Renal cortical epithelial cell (primary cell): ENCODE measurements around the gene CLBA1. TPM values are rescaled to one million over a fixed set of nuclear protein-coding genes. Genes with fewer than 3 reads are reported as not detected.
A peak's percentile ranks its signal among the peaks of the same experiment; 100 is the strongest.
"Not testable (repeated sequence)": the region's sequence is repeated elsewhere in the genome, so short reads cannot be mapped to it uniquely, and the experiment has no call there.

Experiments
- DNase-seq: peaks from one replicate; pipeline ENCODE4 v3.0.0-alpha.2; 2011; ENCODE audit warnings: low read depth
- total RNA-seq: library from RNA; depleted of rRNA; stranded (reverse); fragments of >200 nt; gene quantifications from 2 replicates; pipeline ENCODE4 v1.2.3, GENCODE V29; 2014

Gene CLBA1
- total RNA-seq = 8.7 and 17.8 TPM in 2 replicates

DNA sequence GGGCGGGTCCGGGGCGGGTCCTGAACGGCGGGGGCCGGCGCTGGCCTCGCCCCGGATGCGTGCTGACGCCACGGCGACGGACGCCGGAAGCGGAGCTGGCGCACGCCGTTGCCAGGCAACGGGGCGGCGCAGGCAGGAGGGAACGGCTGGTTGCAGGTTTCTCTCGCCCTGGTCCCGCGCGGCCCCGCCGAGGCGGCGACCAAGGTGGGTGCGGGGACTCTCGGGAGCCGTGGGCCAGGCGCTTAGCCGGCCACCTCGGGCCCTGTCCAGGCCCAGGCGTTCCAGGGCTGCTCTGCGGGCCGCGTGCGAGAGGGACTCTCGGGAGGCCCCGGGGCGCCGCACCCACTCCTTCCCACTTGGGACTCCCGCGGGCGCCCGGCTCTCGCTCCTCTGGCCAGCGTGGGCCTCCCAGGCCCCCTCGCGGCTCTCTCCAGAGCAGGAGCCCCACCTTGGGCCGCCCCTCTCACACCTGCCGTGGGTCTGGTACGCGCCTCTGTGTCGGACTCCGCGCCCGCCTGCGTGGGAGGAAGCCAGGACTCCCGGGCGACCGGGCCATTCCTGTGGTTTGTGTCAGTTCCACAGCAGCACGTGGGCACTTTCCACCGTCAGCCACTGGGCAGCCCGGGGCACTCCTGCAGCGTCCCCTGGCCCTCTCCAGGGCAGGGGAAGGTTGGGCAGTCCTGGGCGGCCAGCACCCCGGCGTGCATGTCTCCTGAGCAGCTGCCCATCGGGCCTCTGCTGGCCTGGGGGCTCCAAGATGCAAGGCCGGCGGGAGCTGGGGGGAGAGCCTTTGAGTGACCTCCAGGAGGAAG lies at the start of gene CLBA1:
Gene CLBA1, plus strand, starts transcription at position 114 of the 812 bp plus-strand sequence. Its CDS starts 644 bp downstream, at position 758.
- peak; percentile 69 for DNase-seq

DNA sequence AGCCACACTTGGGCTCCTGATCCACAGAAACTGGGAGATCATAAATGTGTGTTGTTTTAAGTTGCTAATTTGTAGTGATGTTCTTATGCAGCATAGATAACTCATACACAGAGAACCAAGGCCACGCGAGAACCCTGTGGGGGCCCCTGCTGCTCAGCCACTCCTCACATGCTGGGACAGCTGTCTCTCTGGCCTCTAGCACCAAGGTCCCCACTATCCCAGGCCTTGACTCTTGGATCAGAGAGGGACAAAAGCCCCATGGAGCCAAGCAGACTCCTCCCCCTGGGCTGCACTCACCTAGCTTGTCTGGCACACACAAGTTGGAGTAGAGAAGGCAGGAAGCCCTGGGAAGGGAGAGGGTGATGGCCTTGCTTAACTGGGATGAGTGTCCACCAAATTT lies 49.6 kb upstream of the CLBA1 start:
- DNase-seq = no peak

DNA sequence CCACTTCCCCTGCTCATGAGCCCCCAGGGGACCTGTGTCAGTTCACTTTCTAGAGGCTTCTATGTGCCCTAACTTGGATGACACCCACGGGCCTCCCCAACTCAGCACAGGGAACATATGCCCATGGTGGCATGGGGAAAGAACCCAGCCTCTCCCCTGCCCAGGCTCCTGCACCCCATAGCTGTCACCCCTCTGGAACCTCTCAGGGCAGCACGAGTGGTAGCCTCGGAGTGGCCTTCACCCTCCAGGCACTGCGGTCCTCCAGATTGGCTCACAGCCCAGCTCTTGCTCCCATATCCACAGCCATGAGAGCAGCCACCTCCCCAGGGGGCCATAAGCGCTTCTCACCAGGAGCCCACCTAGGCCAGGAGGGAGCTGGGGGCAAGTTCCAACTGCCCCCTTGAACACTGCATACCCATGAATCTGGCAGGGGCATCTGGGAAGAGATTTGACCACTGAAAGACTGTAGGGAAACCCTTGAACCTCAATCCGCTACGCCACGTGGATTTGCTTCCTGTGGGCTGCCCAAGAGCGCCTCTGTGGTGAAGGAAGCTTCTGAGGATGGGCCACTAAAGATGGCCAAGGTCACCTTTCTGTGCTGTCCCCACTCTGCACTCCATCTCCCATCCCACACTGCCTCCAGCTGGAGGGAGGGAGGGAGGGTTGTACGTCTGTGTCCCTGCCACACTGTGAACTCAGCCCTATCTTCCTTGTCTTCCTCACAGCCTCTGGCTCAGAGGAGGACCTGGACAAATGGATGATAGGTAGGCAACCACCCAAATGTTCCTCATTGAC lies 49.0 kb upstream of the CLBA1 start:
- DNase-seq = no peak

DNA sequence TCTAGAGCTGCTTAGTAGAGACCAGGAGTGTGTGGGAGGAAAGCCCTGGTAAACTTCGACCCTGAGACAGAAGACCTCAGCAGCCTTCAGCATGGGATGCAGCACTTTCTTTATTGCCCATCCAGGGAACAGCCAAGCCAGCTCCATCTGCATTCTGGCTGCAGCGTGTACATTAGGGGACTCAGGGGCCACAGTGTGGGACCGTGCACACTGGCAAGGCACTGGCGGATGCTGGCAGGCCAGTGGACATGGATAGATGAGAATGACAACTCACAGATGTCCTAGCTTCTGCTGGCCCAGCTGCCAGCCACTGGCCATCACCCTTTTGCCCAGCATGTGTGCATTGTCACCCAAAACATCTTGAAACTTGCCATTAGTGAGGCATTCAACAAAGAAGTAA lies 48.4 kb upstream of the CLBA1 start:
- no peak for DNase-seq

DNA sequence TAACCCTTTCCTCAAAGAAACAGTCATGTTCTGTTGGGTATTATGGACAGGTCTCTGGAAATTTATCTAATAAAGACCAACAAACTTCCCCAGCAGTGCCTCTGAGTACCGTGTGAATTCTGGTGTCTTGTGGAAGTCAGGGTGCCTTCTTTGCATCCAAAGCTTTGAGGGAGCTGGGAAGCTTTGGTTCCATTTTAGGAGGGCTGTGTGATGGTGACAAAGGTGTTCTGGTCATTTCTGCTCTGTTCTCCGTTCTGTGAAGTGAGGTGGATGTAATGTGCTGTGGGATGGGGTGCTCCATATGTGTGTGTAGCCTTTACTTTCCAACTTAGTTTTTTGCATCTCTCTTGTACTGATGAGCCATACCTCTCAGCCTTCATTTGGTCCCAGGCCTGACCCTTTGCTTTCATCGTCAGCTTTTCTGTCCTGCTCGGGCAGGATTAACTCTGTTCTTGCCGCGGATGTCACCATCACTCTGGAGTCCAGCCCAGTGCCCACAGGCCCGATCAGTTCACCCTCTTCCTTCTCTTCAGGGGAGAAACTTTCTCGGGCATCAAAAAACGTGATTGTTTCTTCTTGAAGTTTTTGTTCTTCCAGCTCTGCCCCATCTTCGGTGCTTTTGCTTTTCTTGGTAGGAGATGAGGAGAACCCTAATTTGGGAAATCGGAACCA lies 47.8 kb upstream of the CLBA1 start:
- DNase-seq = no peak

DNA sequence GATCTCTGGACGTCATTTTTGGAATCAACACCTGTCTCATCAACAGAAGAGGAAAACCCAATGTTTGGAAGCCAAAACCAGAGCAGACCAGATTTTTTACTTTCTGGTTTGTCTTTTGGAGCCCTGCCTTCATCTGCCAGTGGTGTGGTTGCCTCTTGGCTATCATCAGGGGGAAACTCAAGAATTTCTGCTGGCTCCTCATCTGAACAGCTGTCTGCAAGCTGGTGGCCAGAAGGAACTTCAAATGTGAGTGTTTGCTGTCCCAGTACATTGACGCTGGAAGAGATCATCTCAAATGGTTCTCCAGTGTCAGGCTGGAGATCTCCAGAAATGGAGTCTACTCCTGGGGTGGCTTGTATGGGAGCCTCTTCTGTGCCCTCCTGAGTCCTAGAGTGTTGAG lies 47.2 kb upstream of the CLBA1 start:
- DNase-seq = no peak

DNA sequence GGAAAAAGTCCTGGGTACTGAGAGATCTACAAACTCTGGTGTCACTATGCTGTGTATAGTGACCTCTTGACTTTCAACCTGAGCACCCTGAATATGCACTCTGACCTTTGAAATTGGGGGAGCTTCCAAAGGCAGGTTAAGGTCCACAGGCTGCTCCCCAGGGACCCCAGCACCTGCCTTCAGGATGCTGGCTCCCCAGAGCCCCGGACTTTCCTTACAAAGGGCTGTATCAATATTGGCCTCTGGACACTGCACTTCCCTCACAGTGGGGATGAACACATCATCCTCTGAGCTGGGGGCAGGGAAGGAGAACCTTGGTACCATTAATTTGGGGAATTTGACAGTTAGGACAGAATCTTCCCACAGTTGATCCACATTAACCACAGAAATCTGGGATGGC lies 46.6 kb upstream of the CLBA1 start:
- DNase-seq = no peak

DNA sequence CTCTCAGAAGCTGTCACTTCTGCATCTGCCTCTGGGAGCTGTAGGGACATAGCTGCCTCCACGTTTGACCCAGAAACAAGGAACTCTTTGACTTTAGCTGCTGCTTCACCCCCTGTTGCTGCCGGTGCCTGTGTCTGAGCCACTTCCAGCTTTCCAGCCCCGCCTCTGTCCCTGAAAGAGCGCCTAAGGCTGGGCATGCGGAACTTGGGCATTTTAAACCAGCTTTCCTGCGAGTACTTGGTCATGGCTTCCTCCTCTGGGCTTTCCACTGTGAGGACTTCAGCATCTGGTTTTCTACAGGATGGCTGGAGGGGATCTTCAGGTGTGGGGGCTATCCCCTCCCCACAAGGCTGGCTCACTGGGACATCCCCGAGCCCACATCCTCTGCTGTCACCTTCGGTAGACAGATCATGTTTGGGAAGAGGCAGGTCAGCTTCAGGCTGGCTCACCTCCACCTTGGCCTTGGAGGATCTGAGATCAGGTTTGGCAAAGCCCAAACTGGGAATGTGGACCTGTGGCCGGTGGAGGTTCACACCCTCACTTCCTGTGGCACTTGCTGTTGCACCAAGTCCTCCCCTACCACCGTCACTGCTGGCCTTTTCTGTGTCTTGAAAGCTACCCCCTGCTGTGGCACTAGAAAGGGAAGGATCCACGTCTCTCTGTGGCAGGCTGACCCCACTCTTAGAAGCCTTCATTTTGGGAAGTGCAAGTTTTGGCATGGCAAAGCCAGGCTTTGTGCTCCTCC lies 45.8 kb upstream of the CLBA1 start:
- DNase-seq = no peak

DNA sequence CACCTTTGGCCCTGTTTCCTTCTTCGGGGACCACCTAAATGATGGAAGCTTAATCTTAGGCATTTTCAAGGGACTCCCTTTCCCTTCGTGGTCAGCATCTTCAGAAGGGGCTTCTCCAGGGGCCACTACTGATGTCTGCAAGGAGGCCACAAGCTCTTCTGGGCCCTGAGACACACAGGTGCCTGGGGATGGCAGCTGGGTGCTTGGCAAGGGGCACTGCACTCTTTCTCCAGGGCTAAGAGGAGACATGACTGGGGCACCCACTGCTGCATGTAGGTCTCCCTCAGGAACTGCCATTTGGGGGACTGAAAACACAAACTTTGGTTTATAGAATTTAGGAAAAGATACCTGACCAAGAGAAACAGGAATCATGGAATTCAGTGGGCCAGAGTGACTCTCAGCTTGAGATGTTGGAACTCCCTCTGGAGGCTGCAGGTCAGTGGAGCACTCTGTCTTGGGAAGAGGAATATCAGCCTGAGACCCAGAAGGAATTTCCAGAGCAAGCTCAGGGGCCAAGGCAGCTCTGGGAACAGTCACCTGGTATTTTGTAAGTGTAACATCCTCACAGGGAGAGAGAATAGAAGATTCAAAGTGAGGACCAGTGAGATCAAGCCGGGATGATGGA lies 45.0 kb upstream of the CLBA1 start:
- no peak for DNase-seq

DNA sequence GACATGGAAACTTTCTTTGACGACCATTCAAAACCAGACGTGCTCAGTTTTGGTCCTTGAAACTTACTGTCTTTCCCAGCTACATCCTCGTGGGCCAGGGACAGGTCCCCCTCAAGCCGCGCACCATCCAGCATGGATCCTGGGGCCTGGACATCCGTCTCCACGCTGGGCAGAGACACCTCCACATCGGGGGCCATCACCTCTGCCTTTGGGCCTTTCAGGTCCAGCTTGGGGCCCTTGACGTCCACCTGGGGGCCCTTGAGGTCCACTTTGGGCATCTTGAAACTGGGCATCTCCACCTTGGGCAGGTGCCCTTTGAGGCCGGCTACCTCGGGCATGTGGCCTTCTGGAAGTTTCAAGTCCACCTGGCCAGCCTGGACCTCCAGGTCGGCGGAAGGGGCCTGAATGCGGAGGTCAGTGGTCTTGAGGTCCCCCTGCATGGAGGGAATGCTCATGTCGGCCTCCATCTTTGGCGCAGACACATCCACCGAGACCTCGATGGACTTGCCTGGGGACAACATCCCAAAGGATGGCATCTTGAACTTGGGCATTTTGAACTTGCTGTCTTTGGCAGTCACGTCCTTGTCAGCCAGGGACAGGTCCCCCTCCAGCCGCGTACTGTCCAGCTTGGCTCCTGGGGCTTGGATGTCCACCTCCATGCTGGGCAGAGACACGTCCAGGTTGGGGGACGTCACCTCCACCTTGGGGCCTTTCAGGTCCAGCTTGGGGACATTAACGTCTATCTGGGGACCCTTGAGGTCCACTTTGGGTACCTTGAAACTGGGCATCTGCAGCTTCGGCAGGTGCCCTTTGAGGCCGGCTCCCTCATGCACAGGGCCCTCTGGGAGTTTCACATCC lies 43.9 kb upstream of the CLBA1 start:
- no peak for DNase-seq

DNA sequence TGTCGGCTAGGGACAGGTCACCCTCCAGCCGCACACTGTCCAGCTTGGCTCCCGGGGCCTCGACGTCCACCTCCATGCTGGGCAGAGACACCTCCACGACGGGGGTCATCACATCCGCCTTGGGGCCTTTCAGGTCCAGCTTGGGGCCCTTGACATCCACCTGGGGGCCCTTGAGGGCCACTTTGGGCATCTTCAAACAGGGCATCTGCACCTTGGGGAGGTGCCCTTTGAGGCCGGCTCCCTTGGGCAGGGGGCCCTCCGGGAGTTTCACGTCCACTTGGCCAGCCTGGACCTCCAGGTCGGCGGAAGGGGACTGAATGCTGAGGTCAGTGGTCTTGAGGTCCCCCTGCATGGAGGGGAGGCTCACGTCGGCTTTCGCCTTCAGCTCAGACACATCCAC lies 43.0 kb upstream of the CLBA1 start:
- no peak for DNase-seq

DNA sequence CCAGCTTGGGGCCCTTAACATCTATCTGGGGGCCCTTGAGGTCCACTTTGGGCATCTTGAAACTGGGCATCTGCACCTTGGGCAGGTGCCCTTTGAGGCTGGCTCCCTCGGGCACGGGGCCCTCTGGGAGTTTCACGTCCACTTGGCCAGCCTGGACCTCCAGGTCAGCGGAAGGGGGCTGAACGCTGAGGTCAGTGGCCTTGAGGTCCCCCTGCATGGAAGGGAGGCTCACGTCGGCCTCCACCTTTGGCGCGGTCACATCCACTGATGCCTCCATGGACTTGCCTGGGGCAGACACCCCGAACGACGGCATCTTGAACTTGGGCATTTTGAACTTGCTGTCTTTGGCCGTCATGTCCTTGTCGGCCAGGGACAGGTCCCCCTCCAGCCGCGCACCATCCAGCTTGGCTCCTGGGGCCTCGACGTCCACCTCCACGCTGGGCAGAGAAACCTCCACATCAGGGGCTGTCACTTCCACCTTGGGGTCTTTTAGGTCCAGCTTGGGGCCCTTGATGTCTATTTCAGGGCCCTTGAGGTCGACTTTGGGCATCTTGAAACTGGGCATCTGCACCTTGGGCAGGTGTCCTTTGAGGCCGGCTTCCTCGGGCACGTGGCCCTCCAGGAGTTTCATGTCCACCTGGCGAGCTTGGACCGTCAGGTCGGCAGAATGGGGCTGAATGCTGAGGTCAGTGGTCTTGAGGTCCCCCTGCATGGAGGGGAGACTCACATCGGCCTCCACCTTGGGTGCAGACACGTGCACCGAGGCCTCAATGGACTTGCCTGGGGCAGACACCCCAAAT lies 42.2 kb upstream of the CLBA1 start:
- DNase-seq = not testable (repeated sequence)

DNA sequence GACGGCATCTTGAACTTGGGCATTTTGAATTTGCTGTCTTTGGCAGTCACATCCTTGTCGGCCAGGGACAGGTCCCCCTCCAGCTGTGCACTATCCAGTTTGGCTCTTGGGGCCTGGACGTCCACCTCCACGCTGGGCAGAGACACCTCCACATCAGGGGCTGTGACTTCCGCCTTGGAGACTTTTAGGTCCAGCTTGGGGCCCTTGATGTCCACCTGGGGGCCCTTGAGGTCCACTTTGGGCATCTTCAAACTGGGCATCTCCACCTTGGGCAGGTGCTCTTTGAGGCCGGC lies 41.6 kb upstream of the CLBA1 start:
- DNase-seq = not testable (repeated sequence)

DNA sequence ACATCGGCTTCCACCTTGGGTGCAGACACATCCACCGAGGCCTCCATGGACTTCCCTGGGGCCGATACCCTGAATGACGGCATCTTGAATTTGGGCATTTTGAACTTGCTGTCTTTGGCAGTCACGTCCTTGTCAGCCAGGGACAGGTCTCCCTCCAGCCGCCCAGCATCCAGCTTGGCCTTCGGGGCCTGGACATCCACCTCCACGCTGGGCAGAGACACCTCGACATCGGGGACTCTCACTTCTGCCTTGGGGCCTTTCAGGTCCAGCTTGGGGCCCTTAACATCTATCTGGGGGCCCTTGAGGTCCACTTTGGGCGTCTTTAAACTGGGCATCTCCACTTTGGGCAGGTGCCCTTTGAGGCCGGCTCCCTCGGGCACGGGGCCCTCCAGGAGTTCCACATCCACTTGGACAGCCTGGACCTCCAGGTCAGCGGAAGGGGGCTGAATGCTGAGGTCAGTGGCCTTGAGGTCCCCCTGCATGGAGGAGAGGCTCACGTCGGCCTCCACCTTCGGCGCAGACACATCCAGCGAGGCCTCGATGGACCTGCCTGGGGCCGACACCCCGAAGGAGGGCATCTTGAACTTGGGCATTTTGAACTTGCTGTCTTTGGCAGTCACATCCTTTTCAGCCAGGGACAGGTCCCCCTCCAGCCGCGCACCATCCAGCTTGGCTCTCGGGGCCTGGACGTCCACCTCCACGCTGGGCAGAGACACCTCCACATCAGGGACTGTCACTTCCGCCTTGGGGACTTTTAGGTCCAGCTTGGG lies 41.0 kb upstream of the CLBA1 start:
- not testable (repeated sequence) for DNase-seq

DNA sequence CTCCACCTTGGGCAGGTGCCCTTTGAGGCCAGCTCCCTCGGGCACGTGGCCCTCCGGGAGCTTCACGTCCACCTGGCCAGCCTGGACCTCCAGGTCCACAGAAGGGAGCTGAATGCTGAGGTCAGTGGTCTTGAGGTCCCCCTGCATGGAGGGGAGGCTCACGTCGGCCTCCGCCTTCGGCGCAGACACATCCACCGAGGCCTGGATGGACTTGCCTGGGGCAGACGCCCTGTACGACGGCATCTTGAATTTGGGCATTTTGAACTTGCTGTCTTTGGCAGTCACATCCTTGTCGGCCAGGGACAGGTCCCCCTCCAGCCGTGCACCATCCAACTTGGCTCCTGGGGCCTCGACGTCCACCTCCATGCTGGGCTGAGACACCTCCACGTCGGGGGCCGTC lies 40.3 kb upstream of the CLBA1 start:
- not testable (repeated sequence) for DNase-seq

DNA sequence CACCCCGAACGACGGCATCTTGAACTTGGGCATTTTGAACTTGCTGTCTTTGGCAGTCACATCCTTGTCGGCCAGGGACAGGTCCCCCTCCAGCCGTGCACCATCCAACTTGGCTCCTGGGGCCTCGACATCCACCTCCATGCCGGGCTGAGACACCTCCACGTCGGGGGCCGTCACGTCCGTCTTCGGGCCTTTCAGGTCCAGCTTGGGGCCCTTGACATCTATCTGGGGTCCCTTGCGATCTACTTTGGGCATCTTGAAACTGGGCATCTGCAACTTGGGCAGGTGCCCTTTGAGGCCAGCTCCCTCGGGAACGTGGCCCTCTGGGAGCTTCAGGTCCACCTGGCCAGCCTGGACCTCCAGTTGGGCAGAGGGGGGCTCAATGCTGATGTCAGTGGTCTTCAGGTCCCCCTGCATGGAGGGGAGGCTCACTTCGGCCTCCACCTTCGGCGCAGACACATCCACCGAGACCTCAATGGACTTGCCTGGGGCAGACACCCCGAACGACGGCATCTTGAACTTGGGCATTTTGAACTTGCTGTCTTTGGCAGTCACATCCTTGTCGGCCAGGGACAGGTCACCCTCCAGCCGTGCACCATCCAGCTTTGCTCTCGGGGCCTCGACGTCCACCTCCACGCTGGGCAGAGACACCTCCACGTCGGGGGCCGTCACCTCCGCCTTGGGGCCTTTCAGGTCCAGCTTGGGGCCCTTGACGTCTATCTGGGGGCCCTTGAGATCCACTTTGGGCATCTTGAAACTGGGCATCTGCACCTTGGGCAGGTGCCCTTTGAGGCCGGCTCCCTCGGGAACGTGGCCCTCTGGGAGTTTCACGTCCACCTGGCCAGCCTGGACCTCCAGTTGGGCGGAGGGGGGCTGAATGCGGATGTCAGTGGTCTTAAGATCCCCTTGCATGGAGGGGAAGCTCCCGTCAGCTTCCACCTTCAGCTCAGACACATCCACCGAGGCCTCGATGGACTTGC lies 39.3 kb upstream of the CLBA1 start:
- not testable (repeated sequence) for DNase-seq

DNA sequence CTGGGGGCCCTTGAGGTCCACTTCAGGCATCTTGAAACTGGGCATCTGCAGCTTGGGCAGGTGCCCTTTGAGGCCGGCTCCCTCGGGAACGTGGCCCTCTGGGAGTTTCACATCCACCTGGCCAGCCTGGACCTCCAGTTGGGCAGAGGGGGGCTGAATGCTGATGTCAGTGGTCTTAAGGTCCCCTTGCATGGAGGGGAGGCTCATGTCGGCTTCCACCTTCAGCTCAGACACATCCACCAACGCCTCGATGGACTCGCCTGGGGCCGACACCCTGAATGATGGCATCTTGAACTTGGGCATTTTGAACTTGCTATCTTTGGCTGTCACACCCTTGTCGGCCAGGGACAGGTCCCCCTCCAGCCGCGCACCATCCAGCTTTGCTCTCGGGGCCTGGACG lies 38.4 kb upstream of the CLBA1 start:
- not testable (repeated sequence) for DNase-seq
